Spleen (tissue), 11 donors: ENCODE results near the gene SORL1. TPM values are rescaled to one million over a fixed set of nuclear protein-coding genes. Genes with fewer than 3 reads are reported as not detected.

Experiments used
- DNase-seq: peaks from one replicate; pipeline ENCODE4 v3.0.0-alpha.2; 2020
- H3K27ac ChIP-seq, 8 donors: fragments of 200-600 bp; sonication (generic) in 7 of 8; 1 replicate in 4 of 8; 2 replicates in 4 of 8; pipeline versions ENCODE4 v1.5.0 to v1.8.0; 2016 to 2021; ENCODE audit warnings: inconsistent platforms in 4 of 8, mild to moderate bottlenecking in 4 of 8, moderate library complexity in 1 of 8
- H3K27me3 ChIP-seq, 7 donors: fragments of 200-600 bp; sonication (generic) in 6 of 7; replicated peaks in 1 of 7; 1 replicate in 4 of 7; 2 replicates in 3 of 7; pipeline versions ENCODE4 v1.5.0 to v1.8.0; 2016 to 2021; ENCODE audit warnings: inconsistent platforms in 3 of 7, mild to moderate bottlenecking in 1 of 7
- H3K36me3 ChIP-seq, 6 donors: fragments of 200-600 bp; sonication (generic) in 5 of 6; 1 replicate in 4 of 6; 2 replicates in 2 of 6; pipeline versions ENCODE4 v1.5.0 to v1.8.0; 2016 to 2021; ENCODE audit warnings: inconsistent platforms in 2 of 6
- H3K4me1 ChIP-seq, 6 donors: fragments of 200-600 bp; sonication (generic) in 5 of 6; 1 replicate in 3 of 6; 2 replicates in 3 of 6; pipeline versions ENCODE4 v1.5.0 to v1.8.0; 2016 to 2021; ENCODE audit warnings: inconsistent platforms in 3 of 6
- H3K4me3 ChIP-seq, 8 donors: fragments of 200-600 bp; sonication (generic) in 7 of 8; 1 replicate in 4 of 8; 2 replicates in 4 of 8; pipeline versions ENCODE4 v1.5.0 to v1.8.0; 2016 to 2021; ENCODE audit warnings: inconsistent platforms in 4 of 8, mild to moderate bottlenecking in 4 of 8, moderate library complexity in 2 of 8
- H3K9me3 ChIP-seq, 8 donors: fragments of 200-600 bp; sonication (generic) in 7 of 8; 1 replicate in 4 of 8; 2 replicates in 4 of 8; pipeline versions ENCODE4 v1.5.0 to v1.8.0; 2016 to 2021; ENCODE audit warnings: inconsistent platforms in 4 of 8
- CTCF ChIP-seq, 11 experiments: fragments of 200-600 bp in 7 of 11; fragments of 450-650 bp in 4 of 11; sonication (generic) in 4 of 11; IDR thresholded peaks in 8 of 11; conservative IDR thresholded peaks in 3 of 11; 1 replicate in 7 of 11; 2 replicates in 4 of 11; pipeline versions ENCODE4 v1.4.0 to v1.8.0; 2016 to 2021; ENCODE audit warnings: antibody characterized with exemption in 11 of 11, inconsistent platforms in 4 of 11, mild to moderate bottlenecking in 1 of 11
- POLR2A ChIP-seq, 3 donors: fragments of 450-650 bp; IDR thresholded peaks; one replicate each; pipeline ENCODE4 v1.5.1; 2017; ENCODE audit warnings: antibody characterized with exemption in 3 of 3, mild to moderate bottlenecking in 1 of 3
- POLR2AphosphoS5 ChIP-seq, 3 donors: sonication (generic); formaldehyde crosslinking; IDR thresholded peaks; one replicate each; pipeline ENCODE4 v1.5.1; 2017; ENCODE audit warnings: antibody characterized with exemption in 3 of 3
- WGBS, 5 donors: extraction: QIAGEN DNeasy Blood & Tissue Kit in 3 of 5; methylation state at CpG; one replicate each; pipeline versions ENCODE4 v1.1.5 to v1.1.7; 2013 to 2018; 5-methylcytosine and 5-hydroxymethylcytosine counted together
- intact Hi-C: fragments of 100-400 bp; cut with DNase I; formaldehyde crosslinking; loops from one replicate; pipeline ENCODE4 v1.15.0; 2023; ENCODE audit warnings: low total_unique reads
- polyA plus RNA-seq, 3 donors: library from polyadenylated mRNA; stranded (reverse); fragments of 200-250 nt; gene quantifications; one replicate each; pipeline ENCODE4 v1.2.1, GENCODE V29; 2013
- total RNA-seq, 7 donors: library from RNA; depleted of rRNA in 3 of 7; stranded (reverse); fragments of >200 nt in 3 of 7; fragmentation: NEBNext Ultra II Directional in 4 of 7; extraction: Animal tissue kit (Norgen Biotek cat#: 25700) in 4 of 7; gene quantifications; one replicate each; pipeline versions ENCODE4 v1.1.0 to v1.2.1, GENCODE V29; 2016 to 2021
- donor health status: healthy with polysubstance abuse.
- donor health status: DM: no; HTN: no; CAD: no; lungs with moderate emphysema.
- donor health status: DM: no; HTN: no; CAD: no.
- donor health status: Bipolar disorder and iron deficiency.
- donor health status: healthy.
- donor health status: DM: no; HTN: no; CAD: no.
- donor health status: DM: yes; HTN: yes; CAD: no.

Gene SORL1
- total and polyA plus RNA-seq, 10 donors: 3.8 to 328 (median 148) TPM

- Histone ChIP-seq H3K27ac (peak overlapping the region in 3 of 8 donors; percentile 8 to 47 (median 40)), H3K4me3 (no peak overlapping the region), H3K9me3 (no peaks in the 10 kb centered on the region), H3K27me3 (peaks cover 0 to 13% (median 3%) of the 10 kb centered on the region in 7 donors), H3K36me3 (no peaks in the 10 kb centered on the region), H3K4me1 (peaks cover 21 to 77% (median 49%) of the 10 kb centered on the region in 6 donors)
- intact Hi-C loops: no loop called here
- no peak for TF ChIP-seq POLR2A (IDR thresholded peaks at IDR 0.05)
- no peak for TF ChIP-seq CTCF (IDR thresholded peaks at IDR 0.05 in 8 of 11, conservative IDR thresholded peaks at IDR 0.05 in 3 of 11)
- no peak for TF ChIP-seq POLR2AphosphoS5 (IDR thresholded peaks at IDR 0.05)
- DNase-seq: no peak
- 11 to 23% (median 19%) methylated on average over 4 of the region's 4 CpGs for WGBS, 5 donors
These were observed 29.4 kb upstream of the SORL1 start for GRCh38 chr11:121422675-121423074.

GRCh38 chr11:121425828-121426227 is 26.3 kb upstream of the SORL1 start:
- DNase-seq: no peak
- TF ChIP-seq POLR2A (IDR thresholded peaks at IDR 0.05) (no peak), CTCF (IDR thresholded peaks at IDR 0.05 in 8 of 11, conservative IDR thresholded peaks at IDR 0.05 in 3 of 11) (no peak), POLR2AphosphoS5 (IDR thresholded peaks at IDR 0.05) (no peak)
- Histone ChIP-seq H3K9me3 (no peaks in the 10 kb centered on the region), H3K36me3 (no peaks in the 10 kb centered on the region), H3K27me3 (peaks cover 0 to 13% (median 3%) of the 10 kb centered on the region in 7 donors), H3K4me3 (no peak overlapping the region), H3K27ac (no peak overlapping the region), H3K4me1 (peaks cover 7 to 71% (median 34%) of the 10 kb centered on the region in 6 donors)
- 96 to 98% (median 97%) methylated on average over 5 of the region's 5 CpGs for WGBS, 5 donors
- intact Hi-C loops: no loop called here

DNA sequence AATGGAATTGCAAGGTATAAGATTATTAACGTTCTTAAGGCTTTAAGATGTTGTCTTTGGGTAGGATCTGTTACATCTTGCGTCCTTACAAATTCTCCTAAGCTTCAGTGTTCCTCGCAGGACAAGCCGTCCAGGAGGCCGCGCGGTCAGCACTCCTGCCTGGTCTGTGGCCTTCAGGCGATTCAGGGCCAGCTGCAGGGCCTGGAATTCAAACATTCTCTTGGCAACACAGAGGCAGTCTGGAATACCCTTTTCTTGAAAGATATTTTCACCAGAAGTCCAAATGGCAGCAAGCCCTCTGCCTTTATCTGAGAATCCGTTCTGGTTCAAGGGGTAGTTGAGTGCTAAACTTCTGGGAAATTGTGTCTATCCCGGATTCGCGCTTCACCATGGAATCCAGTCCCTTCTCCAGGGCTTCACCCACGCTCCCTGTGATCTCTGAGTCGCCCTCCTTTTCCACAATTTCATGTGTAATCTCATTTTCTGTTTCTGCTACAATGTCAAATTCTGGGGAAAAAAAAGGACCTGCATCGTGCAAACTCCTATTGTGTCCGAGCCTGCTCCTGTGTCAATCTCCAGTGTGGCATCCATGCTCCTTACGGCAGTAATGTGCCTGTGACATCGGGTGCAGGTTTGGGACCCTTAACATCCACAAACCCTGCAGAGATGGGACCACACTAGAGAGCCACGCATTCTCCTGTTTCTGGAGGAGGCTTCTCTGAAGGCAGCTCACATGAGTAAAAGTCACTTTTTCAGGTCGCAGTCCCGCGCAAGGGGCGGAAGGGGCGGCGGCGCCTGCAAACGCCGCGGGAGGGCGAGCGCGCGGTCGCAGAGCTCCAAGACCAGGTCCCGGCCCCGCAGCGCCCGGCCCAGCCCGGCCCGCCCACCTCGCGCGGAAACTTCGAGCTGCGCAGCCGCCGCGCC is 25.4 kb upstream of the SORL1 start:
- H3K4me1 ChIP-seq: peaks cover 6 to 62% (median 34%) of the 10 kb centered on the region in 6 donors
- H3K36me3 ChIP-seq: no peaks in the 10 kb centered on the region
- peak overlapping the region in 6 of 8 donors; percentile 3 to 61 (median 18) for H3K4me3 ChIP-seq
- H3K27ac ChIP-seq: peak overlapping the region in 2 of 8 donors; percentile 38 to 42
- DNase-seq: peak; percentile 93
- H3K27me3 ChIP-seq: peaks cover 0 to 13% (median 3%) of the 10 kb centered on the region in 7 donors
- TF ChIP-seq POLR2A (IDR thresholded peaks at IDR 0.05) (no peak), POLR2AphosphoS5 (IDR thresholded peaks at IDR 0.05) (peak in 2 of 3 donors; percentile 14 to 52), CTCF (IDR thresholded peaks at IDR 0.05 in 8 of 11, conservative IDR thresholded peaks at IDR 0.05 in 3 of 11) (peak in 5 of 11 experiments; percentile 9 to 27 (median 16))
- 30 to 66% (median 31%) methylated on average over 22 to 48 of the region's 48 CpGs for WGBS, 5 donors
- H3K9me3 ChIP-seq: no peaks in the 10 kb centered on the region
- intact Hi-C loops: no loop called here

DNA sequence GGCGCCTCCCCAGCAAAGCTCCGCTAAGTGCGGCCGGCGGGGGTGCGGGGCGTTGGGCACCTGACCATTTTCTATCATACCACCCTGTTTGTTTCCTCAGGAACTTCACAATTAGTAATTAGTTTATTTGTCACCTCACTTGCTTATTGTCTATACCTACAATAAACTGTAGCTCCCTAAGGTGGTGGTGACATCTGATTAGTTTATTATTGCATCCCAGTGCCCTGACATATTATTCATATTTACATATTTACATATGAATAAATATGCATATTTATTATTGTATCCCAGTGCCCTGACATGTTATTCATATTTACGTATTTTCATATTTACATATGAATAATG is 24.7 kb upstream of the SORL1 start:
- no peak for DNase-seq
- Histone ChIP-seq H3K27me3 (peaks cover 0 to 13% (median 3%) of the 10 kb centered on the region in 7 donors), H3K9me3 (no peaks in the 10 kb centered on the region), H3K27ac (peak overlapping the region in 2 of 8 donors; percentile 38 to 42), H3K36me3 (no peaks in the 10 kb centered on the region), H3K4me1 (peaks cover 0 to 55% (median 29%) of the 10 kb centered on the region in 6 donors), H3K4me3 (peak overlapping the region in 6 of 8 donors; percentile 3 to 61 (median 18))
- 11 to 14% (median 12%) methylated on average over 8 of the region's 8 CpGs for WGBS, 5 donors
- intact Hi-C loops: no loop called here
- TF ChIP-seq POLR2AphosphoS5 (IDR thresholded peaks at IDR 0.05): no peak
- TF ChIP-seq POLR2A (IDR thresholded peaks at IDR 0.05): no peak
- TF ChIP-seq CTCF (IDR thresholded peaks at IDR 0.05 in 8 of 11, conservative IDR thresholded peaks at IDR 0.05 in 3 of 11): no peak
